Upper lobe of left lung (tissue), 4 donors: ENCODE data around the gene SLC9A9.

ENCODE experiments used
- POLR2A ChIP-seq, 4 donors: fragments of 450-650 bp; IDR thresholded peaks; one replicate each; pipeline ENCODE4 v1.5.1; 2016 to 2017; ENCODE audit warnings: antibody characterized with exemption in 4 of 4, mild to moderate bottlenecking in 2 of 4
- POLR2AphosphoS5 ChIP-seq, 2 donors: sonication (generic); formaldehyde crosslinking; IDR thresholded peaks; one replicate each; pipeline ENCODE4 v1.5.1; 2017; ENCODE audit warnings: antibody characterized with exemption in 2 of 2
- TF ChIP-seq, protein P1 (sequence below), 6 experiments: fragments of 450-650 bp in 4 of 6; fragments of 200-600 bp in 2 of 6; sonication (generic) in 2 of 6; IDR thresholded peaks; one replicate each; pipeline ENCODE4 v1.5.1; 2016 to 2019; ENCODE audit warnings: antibody characterized with exemption in 6 of 6

DNA sequence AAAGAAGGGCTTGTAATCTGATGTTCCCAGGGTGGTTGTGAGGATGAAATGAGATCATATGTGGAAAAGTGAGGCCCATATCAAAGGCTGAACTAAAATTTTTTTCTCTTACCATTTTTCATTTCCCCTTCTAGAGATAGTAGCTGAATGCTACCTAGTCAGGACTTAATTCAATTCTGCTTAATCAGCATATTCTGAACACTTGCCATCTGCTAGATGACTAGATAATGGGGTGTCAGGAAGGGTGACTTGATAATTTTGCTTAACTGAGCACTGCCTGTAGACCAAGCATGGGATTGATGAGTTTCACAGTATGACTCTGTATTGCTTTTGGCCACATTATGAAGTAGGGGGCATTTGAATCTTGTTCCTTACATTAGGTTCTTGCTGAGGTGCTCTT is 592.5 kb downstream of the SLC9A9 start:
- TF ChIP-seq POLR2A (IDR thresholded peaks at IDR 0.05) (no peak), POLR2AphosphoS5 (IDR thresholded peaks at IDR 0.05) (no peak)
- TF ChIP-seq, protein P1, sequence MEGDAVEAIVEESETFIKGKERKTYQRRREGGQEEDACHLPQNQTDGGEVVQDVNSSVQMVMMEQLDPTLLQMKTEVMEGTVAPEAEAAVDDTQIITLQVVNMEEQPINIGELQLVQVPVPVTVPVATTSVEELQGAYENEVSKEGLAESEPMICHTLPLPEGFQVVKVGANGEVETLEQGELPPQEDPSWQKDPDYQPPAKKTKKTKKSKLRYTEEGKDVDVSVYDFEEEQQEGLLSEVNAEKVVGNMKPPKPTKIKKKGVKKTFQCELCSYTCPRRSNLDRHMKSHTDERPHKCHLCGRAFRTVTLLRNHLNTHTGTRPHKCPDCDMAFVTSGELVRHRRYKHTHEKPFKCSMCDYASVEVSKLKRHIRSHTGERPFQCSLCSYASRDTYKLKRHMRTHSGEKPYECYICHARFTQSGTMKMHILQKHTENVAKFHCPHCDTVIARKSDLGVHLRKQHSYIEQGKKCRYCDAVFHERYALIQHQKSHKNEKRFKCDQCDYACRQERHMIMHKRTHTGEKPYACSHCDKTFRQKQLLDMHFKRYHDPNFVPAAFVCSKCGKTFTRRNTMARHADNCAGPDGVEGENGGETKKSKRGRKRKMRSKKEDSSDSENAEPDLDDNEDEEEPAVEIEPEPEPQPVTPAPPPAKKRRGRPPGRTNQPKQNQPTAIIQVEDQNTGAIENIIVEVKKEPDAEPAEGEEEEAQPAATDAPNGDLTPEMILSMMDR (IDR thresholded peaks at IDR 0.05) = no peak
